K562 (cell line): Measurements from ENCODE around the gene NINL.
A peak's percentile ranks its signal among the peaks of the same experiment; 100 is the strongest.

Experiments used
- CTBP1 ChIP-seq: fragments of 450-650 bp; IDR thresholded peaks from 2 replicates; pipeline ENCODE4 v1.6.1; 2016; ENCODE audit warnings: borderline replicate concordance
- CTCF ChIP-seq, 3 experiments: IDR thresholded peaks in 2 of 3; conservative IDR thresholded peaks in 1 of 3; 2 replicates each; pipeline ENCODE4 v1.5.1; 2011 to 2012; ENCODE audit warnings: low read length in 3 of 3, mild to moderate bottlenecking in 3 of 3, control low read depth in 2 of 3, improper control_type of control experiment in 1 of 3, inconsistent platforms in 1 of 3, low read depth in 1 of 3, mixed read lengths in 1 of 3, moderate library complexity in 1 of 3; ENCODE audit not compliant: insufficient read depth in 2 of 3
- MYC ChIP-seq, 2 experiments: fragments of 250-450 bp in 1 of 2; sonication (Bioruptor Pico) in 1 of 2; IDR thresholded peaks; 2 replicates each; pipeline versions ENCODE4 v1.5.1 to v1.6.1; 2012 to 2021; ENCODE audit warnings: low read depth in 2 of 2, borderline replicate concordance in 1 of 2, improper control_type of control experiment in 1 of 2, low read length in 1 of 2, mild to moderate bottlenecking in 1 of 2, moderate library complexity in 1 of 2
- PATZ1 ChIP-seq: fragments of 250-450 bp; sonication (Bioruptor Pico); IDR thresholded peaks from 2 replicates; pipeline ENCODE4 v1.5.0; 2020; ENCODE audit warnings: mild to moderate bottlenecking, borderline replicate concordance
- RB1 ChIP-seq: fragments of 450-650 bp; IDR thresholded peaks from 2 replicates; pipeline ENCODE4 v1.6.1; 2017; ENCODE audit warnings: low read depth, mild to moderate bottlenecking
- SMC3 ChIP-seq: conservative IDR thresholded peaks from 2 replicates; pipeline ENCODE4 v1.6.1; 2011; ENCODE audit warnings: low read depth, low read length, improper control_type of control experiment; ENCODE audit not compliant: insufficient read depth
- TF ChIP-seq, protein P1 (sequence below): sonication (generic); formaldehyde crosslinking; IDR thresholded peaks from 2 replicates; pipeline ENCODE4 v1.4.0; 2020; ENCODE audit warnings: mild to moderate bottlenecking, missing genetic modification reagents
- TF ChIP-seq, protein P2 (sequence below): fragments of 250-450 bp; sonication (Bioruptor Pico); IDR thresholded peaks from 2 replicates; pipeline ENCODE4 v1.4.0; 2020; ENCODE audit warnings: mild to moderate bottlenecking

DNA sequence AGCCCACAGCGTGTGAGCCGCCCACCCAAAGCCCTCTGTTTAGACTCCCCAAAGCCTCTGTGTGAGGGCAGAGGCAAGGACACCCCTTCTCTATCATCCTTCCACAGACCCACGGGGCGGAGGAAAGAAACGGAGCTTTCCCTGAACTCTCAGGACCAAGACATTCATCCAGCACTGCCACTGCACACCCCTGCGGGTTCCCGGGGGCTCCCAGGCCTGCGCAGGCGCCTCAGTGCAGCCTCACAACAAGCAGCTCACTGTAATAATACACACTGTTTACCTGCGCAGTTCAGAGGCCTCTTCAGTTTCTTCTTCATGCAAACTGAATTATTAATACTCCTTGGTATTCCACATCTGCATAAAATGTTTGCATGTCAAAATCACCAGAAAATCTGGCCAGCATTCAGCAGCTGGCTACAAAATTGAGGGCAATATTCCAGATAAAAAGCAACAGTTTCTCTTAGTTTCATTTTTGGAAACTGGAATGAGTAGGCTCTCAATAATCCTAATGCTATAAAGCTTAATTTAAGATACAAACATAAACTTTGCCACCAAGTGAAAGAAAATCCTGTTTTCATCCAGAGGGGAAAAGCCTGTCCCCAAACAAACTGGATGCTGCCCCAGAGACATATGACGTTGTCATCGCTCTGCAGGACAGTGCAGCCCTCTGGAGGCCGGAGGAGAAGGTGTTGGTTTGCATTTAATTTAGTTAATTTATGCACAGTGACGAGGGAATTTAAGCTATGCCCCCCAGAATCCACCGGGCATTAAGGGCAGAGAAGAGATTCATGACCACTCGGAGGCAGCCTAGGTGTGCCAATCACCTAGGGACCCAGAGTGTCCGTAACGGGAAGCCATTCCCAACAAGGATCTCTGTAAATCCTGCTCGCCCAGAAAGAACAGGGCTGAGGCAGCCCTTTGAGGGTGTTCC lies 45.3 kb downstream of the NINL start:
- TF ChIP-seq, protein P1, sequence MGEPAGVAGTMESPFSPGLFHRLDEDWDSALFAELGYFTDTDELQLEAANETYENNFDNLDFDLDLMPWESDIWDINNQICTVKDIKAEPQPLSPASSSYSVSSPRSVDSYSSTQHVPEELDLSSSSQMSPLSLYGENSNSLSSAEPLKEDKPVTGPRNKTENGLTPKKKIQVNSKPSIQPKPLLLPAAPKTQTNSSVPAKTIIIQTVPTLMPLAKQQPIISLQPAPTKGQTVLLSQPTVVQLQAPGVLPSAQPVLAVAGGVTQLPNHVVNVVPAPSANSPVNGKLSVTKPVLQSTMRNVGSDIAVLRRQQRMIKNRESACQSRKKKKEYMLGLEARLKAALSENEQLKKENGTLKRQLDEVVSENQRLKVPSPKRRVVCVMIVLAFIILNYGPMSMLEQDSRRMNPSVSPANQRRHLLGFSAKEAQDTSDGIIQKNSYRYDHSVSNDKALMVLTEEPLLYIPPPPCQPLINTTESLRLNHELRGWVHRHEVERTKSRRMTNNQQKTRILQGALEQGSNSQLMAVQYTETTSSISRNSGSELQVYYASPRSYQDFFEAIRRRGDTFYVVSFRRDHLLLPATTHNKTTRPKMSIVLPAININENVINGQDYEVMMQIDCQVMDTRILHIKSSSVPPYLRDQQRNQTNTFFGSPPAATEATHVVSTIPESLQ: no peak
- TF ChIP-seq PATZ1 (CRISPR knock-in tag): no peak
- TF ChIP-seq, protein P2, sequence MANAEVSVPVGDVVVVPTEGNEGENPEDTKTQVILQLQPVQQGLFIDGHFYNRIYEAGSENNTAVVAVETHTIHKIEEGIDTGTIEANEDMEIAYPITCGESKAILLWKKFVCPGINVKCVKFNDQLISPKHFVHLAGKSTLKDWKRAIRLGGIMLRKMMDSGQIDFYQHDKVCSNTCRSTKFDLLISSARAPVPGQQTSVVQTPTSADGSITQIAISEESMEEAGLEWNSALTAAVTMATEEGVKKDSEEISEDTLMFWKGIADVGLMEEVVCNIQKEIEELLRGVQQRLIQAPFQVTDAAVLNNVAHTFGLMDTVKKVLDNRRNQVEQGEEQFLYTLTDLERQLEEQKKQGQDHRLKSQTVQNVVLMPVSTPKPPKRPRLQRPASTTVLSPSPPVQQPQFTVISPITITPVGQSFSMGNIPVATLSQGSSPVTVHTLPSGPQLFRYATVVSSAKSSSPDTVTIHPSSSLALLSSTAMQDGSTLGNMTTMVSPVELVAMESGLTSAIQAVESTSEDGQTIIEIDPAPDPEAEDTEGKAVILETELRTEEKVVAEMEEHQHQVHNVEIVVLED (CRISPR knock-in tag): no peak
- TF ChIP-seq CTCF (IDR thresholded peaks at IDR 0.05 in 2 of 3, conservative IDR thresholded peaks at IDR 0.05 in 1 of 3; ENCODE audit: insufficient read depth in 2 of 3, low read depth in 1 of 3, low read length in 3 of 3): peak; percentile 43 to 53 (median 49)
- 0 out of 2 replicates have a peak, but pooled peaks have one; percentile 18 for TF ChIP-seq SMC3
- TF ChIP-seq CTBP1: no peak
- TF ChIP-seq RB1: no peak
- TF ChIP-seq MYC (IDR thresholded peaks at IDR 0.05; ENCODE audit: low read depth, low read length): no peak
- TF ChIP-seq MYC (CRISPR knock-in tag; IDR thresholded peaks at IDR 0.05; ENCODE audit: borderline replicate concordance, low read depth): no peak
